Heart left ventricle (tissue), 13 donors: ENCODE measurements around the gene CDCA5.

Experiments used
- POLR2A ChIP-seq, 2 donors: fragments of 450-650 bp; IDR thresholded peaks; one replicate each; pipeline ENCODE4 v1.6.1; 2017; ENCODE audit warnings: antibody characterized with exemption in 2 of 2, mild to moderate bottlenecking in 2 of 2, moderate library complexity in 2 of 2
- TF ChIP-seq, protein P1 (sequence below), 12 donors: fragments of 200-600 bp; sonication (generic) in 4 of 12; IDR thresholded peaks; one replicate each; pipeline versions ENCODE4 v1.5.0 to v1.8.0; 2018 to 2022; ENCODE audit warnings: antibody characterized with exemption in 12 of 12, mild to moderate bottlenecking in 5 of 12
- donor health status: ischemic (EF 13 %, LVEDD 7.1; RV severe dilation, severe dysfunction).
- donor health status: DM: no; HTN: yes; CAD: no.
- donor health status: DM: no; HTN: no; CAD: no.
- donor health status: ischemic (EF 25% LVEDD 6.9; RV normal size, moderate dysfunction).
- donor health status: ischemic (EF 25% LVEDD 5.7; RV mildly dilated, moderate dysfunction).
- donor health status: ischemic (EF 35%, LVEDD 5.7; RV mildly dilated, moderate dysfunction).
- donor health status: nonischemic (EF 11% LVEDD 7.7; RV severe dilation, severe dysfunction).
- donor health status: DM: yes; HTN: yes; CAD: no.
- donor health status: PGD.
- donor health status: ischemic (EF 29% LVEDD 5.4; RV normal size, mild dysfunction).
- donor health status: nonischemic (EF 23%, LVEDD 6.1; RV moderate dilation, normal function).

DNA sequence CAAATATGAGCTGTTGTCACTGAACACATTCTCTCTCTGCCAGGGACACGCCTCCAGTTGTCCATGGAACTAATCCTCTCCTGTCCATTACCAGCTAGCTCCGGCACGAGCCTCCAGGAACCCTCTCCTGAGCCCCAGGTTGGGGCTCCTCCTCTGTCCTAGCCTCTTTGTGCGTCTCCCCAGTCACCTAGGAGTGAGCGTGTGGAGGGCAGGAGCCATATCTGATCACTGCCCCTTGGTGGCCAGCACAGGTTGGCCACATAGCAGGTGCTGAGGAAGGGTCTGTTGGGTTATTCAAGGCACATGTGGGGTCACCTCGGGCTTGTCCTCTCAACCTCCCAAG lies 48.0 kb upstream of the CDCA5 start:
- TF ChIP-seq, protein P1, sequence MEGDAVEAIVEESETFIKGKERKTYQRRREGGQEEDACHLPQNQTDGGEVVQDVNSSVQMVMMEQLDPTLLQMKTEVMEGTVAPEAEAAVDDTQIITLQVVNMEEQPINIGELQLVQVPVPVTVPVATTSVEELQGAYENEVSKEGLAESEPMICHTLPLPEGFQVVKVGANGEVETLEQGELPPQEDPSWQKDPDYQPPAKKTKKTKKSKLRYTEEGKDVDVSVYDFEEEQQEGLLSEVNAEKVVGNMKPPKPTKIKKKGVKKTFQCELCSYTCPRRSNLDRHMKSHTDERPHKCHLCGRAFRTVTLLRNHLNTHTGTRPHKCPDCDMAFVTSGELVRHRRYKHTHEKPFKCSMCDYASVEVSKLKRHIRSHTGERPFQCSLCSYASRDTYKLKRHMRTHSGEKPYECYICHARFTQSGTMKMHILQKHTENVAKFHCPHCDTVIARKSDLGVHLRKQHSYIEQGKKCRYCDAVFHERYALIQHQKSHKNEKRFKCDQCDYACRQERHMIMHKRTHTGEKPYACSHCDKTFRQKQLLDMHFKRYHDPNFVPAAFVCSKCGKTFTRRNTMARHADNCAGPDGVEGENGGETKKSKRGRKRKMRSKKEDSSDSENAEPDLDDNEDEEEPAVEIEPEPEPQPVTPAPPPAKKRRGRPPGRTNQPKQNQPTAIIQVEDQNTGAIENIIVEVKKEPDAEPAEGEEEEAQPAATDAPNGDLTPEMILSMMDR (IDR thresholded peaks at IDR 0.05), result no peak
- TF ChIP-seq POLR2A (IDR thresholded peaks at IDR 0.05), result no peak
